ENCODE data around the gene CRTC2.

GRCh38 chr1:153942766-153943549 lies 15.5 kb downstream of the CRTC2 start:
- TF ChIP-seq CTCF (IDR thresholded peaks at IDR 0.05) (no peak), EP300 (IDR thresholded peaks at IDR 0.05) (no peak)
